HG03565 (cell line): Measurements from ENCODE around the gene GDPD3.

Experiments used
- ATAC-seq: cut with Tn5 transposase; IDR thresholded peaks from one replicate; pipeline ENCODE4 v1.9.1; 2021; ENCODE audit warnings: mild to moderate bottlenecking, moderate library complexity; ENCODE audit not compliant: unreplicated experiment

Gene GDPD3

DNA sequence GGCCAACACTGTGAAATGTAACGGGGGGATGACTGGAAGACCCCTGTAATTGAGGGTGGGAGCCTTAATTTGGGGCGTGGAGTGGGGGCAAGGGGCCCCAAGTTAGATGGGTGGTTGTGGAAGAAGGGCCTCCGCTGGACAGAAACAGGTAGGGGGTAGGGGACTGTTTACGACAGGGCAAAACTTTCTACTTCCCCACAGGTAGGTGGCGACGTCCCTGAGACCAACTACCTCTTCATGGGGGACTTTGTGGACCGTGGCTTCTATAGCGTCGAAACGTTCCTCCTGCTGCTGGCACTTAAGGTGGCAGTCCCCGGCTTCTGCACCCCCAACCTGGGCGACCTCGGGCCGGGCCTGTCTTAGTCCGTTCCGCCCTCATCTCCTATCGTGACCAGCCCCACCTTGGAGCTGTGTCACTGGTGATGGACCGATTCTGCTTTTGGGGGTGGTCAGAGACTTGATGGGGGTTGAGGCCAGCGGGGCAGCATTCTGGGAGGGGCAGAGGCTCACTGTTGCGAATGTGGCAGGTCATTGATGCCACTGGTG lies 30.7 kb downstream of the GDPD3 start:
- ATAC-seq: no peak

DNA sequence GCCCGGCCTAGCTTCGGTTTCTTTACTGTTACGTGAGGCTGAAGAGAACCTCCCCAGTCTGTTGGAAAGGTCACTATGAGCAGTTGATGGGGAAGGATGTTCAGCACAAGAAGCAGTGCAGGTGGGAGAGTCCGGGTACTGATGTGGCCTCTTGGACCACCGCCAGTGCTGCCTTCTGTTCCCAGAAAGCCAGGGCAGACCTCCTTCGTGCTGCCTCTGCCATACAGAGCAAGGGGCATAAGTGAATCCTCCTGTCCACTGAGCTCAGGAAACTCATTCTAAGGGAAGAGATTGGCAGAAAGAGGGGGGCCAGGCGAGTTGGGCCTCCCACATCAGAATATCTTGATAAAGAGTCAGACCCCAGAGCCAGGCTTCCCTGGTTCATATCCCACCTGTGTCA lies 33.9 kb downstream of the GDPD3 start:
- no peak for ATAC-seq

DNA sequence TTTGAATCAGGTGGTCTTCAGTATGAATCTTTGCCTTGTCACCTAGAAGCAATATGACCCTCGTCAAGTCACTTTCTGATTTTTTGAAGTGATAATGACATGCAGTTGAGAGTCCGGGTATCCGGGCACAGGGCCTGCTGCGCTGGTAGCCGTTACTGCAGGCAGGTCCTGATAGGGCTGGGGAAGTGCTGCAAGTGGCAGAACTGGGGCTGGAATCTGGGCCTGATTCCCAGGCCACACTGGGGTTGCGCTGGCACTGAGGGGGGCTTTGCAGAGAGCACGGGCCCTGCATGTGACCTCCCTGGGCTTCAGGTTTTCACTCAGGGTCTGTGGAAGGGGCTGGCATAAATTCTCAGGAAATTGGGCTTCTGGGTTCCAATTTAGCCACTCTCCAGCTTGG lies 34.6 kb downstream of the GDPD3 start:
- no peak for ATAC-seq

DNA sequence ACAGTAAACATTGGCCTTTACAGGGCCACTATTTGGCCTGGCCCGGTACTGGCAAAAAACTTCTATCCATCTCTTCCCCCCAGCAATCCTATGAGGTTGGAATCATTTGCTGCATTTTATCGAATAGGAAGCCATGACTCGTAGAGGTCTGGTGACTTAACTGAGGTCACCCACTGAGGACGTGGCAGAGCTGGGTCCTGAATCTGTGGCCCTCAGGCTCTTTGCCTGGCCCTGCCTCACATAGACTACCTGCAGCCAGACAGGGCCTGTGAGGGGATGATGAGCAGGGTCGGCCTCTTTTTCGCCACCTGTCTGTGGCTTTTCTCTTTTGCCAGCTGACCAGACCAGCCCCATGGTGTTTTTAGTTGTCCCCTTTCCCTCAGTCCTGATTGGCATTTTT lies 35.7 kb downstream of the GDPD3 start:
- ATAC-seq: no peak

DNA sequence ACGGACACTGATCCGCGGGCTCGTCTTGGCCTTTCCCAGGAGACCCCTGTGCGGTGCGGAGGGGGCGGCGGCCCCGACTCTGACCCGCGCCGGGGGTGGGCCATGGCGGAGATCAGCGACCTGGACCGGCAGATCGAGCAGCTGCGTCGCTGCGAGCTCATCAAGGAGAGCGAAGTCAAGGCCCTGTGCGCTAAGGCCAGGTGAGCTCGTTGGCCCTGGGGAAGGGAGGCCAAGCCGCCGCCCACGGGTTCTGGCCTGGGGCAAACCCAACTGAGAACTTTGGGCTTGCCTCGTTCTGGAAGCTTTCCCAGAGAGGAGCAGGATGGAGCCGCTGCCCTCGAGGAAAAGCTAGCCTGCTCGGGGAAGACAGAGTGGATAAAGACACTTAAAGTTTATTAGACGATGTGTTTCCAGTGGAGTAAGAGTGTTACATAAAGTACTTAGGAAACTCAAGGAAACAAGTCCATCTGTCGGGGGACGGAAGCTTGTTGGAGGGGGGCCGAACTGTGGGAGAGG lies 37.0 kb downstream of the GDPD3 start:
- no peak for ATAC-seq

DNA sequence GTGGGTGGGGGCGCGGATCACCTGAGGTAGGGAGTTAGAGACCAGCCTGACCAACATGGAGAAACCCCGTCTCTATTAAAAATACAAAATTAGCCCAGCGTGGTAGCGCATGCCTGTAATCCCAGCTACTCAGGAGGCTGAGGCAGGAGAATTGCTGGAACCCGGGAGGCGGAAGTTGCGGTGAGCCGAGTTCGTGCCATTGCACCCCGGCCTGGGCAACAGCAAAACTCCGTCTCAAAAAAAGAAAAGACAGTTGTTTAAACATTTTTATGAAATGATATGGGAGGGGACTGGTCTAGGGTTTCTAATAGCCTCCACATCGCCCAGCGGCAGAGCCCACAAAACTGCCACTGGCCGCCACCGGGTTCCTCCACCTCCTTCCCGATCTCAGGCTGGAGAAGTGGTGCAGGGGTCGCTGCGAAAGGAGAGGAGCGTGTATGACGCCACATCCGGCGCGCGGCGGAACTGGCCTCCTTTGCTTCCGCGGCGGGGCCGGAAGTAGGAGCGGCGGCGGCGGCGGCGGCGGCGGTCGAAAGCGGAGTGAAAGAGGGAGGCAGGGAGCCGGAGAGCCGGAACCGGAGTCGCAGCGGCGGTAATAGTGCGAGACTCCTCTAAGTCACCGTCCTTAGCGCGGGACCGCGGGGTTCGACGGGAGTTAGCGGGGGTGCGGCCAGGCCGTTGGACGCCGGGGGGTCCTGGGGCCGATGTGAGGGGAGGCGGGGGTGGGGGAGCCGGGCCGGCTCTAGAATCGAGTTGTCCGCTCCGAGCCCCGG lies 37.6 kb downstream of the GDPD3 start, which contains the start of gene PPP4C:
TSS of gene PPP4C (plus strand) at position 492 of the 773 bp plus-strand sequence. CDS start 384 bp downstream, outside the sequence.
- ATAC-seq: peak; percentile 57

DNA sequence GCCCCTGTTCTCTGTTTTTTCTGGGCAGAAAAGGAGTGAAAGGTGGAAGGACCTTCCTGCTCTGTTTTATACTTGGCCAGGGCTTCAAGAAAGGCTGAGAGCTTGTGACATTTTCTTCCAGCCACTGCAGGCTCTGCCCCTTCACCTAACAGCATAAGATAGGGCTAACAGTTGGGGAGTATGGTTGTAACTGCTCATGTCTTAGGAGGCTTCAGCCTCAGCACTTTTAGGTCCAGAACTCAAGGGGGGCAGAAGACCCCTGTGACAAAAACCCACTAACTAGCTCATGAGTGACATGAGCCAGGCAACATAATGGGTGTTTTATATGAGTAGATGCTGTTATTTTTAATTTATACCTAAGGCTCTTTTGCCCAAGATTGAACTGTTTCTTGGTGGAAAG lies 42.8 kb downstream of the GDPD3 start:
- ATAC-seq: no peak

DNA sequence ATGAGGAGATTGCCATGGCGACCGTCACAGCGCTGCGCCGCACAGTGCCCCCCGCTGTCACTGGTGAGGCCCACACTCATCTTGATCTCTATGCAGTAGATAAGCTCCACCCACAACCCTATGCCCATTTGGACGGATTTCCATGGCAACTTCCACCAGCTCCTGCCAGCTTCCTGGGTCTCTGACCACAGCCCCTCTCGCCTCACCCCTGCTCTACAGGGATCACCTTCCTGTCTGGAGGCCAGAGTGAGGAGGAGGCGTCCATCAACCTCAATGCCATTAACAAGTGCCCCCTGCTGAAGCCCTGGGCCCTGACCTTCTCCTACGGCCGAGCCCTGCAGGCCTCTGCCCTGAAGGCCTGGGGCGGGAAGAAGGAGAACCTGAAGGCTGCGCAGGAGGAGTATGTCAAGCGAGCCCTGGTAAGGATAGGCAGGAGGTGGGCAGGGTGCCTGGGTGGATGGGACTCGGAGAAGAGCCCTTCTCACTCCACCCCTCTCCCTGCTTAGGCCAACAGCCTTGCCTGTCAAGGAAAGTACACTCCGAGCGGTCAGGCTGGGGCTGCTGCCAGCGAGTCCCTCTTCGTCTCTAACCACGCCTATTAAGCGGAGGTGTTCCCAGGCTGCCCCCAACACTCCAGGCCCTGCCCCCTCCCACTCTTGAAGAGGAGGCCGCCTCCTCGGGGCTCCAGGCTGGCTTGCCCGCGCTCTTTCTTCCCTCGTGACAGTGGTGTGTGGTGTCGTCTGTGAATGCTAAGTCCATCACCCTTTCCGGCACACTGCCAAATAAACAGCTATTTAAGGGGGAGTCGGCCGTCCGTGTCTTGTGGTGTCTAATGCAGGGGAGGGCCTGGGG lies 43.5 kb downstream of the GDPD3 start:
- no peak for ATAC-seq

DNA sequence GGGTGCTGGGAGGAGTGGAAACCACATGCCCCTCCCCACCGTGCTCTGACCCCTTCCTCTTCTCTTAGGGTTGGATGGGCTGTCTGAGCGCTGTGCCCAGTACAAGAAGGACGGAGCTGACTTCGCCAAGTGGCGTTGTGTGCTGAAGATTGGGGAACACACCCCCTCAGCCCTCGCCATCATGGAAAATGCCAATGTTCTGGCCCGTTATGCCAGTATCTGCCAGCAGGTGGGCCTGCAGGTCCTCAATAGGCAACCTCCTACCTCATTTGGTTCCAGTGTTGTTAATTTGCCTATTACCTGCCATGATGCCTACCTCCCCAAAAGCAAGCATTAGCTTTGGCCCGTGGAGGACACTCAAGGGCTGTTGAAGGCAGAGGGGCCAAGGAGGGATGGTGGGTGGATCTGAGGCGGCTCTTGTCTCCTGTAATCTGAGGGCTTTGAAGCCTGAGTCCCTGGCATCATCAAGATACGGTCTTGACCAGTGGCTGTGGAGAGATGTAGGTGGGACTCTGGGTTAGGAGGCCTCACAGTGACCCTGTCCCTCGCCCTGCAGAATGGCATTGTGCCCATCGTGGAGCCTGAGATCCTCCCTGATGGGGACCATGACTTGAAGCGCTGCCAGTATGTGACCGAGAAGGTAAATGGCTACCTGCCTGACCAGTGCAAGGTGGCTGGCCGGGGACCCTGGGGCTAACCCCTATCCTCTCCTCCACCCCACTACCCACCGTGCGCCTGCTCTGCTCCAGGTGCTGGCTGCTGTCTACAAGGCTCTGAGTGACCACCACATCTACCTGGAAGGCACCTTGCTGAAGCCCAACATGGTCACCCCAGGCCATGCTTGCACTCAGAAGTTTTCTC lies 44.4 kb downstream of the GDPD3 start:
- no peak for ATAC-seq

DNA sequence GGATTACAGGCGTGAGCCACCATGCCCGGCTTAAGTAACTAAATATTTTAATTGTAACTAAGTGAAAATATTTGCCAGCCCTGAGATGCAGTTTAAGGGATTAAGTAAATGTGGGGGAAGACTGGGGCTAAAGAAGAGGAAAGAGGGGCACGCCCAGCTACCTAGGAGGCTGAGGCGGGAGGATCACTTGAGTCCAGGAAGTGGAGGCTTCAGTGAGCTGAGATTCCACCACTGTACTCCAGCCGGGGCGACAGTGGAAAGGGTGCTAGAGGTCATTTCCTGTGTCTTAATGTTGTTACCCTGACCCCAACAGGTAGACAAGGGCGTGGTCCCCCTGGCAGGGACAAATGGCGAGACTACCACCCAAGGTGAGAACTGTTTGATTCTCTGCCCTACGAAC lies 45.0 kb downstream of the GDPD3 start:
- no peak for ATAC-seq

DNA sequence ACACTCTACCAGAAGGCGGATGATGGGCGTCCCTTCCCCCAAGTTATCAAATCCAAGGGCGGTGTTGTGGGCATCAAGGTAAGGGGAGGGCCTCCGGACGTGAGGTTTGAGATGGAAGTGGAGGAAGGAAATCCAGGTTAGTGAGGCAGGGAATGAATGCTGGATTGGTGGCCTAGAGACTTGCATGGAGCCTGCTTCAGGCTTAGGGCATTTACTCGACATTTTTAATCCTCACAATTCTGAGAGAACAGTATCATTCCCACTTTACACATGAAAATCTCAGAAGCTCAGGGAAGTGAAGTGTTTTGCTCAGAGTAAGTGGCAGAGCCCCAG lies 45.8 kb downstream of the GDPD3 start:
- ATAC-seq: no peak

DNA sequence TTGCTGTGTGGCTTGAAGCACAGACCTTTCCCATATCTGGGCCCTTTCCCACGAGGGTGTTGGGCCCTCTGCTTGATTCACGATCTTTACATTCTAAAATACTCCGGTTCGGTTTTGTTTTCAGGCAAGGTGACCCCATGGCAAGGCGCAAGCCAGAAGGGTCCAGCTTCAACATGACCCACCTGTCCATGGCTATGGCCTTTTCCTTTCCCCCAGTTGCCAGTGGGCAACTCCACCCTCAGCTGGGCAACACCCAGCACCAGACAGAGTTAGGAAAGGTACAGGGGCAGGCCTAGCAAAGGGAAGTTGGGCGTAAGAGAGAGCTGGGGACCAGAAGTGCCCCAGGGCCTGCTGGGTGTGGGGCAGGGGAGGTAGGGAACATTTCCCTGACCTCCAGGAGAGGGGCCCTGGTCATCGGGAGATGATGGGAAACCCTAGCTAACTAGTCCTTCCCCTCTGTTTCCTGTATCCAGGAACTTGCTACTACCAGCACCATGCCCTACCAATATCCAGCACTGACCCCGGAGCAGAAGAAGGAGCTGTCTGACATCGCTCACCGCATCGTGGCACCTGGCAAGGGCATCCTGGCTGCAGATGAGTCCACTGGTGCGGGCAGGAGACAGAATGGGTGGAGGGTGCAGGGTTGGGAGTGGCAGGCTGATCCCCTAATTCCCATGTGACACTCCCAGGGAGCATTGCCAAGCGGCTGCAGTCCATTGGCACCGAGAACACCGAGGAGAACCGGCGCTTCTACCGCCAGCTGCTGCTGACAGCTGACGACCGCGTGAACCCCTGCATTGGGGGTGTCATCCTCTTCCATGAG lies 46.4 kb downstream of the GDPD3 start:
- no peak for ATAC-seq

DNA sequence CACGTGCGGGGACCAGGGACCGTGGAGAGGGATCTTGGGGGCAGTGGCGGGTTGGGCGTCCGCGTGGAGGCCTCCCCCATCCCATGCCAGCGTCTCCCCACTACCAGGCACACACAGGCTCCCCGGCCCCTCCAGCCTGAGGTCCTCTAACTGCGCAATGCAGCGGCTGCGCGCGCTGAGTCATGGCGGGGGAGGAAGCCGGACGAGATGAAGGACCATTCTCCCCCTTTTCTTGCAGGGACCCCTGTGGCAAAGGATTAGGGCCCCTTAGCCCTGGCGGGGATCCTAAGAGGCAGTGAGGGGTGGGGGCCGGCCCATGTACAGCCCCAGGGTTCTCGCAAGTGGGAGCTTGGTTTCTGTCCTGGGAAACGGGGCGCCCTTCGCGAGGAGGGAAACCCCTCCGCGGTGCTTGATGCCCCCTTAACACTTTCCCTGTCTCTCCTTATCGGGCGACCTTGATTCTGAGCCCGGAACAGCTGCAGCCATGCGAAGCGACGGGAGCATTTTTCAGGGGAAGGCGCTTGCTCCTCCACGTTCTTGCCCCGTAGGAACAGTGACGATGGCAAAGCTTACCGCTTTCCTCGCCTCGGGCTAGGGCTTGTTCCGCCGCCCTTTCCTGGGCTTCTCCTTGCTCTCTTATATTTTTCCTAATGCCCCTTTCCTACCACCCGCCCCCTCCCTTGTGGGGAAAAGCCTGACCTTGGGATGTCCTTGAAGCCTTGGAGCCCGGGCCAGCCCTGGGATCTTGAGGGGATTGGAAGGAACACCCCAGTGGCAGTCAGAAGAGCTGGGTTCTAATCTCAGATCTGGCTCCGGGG lies 47.2 kb downstream of the GDPD3 start:
- ATAC-seq: no peak

DNA sequence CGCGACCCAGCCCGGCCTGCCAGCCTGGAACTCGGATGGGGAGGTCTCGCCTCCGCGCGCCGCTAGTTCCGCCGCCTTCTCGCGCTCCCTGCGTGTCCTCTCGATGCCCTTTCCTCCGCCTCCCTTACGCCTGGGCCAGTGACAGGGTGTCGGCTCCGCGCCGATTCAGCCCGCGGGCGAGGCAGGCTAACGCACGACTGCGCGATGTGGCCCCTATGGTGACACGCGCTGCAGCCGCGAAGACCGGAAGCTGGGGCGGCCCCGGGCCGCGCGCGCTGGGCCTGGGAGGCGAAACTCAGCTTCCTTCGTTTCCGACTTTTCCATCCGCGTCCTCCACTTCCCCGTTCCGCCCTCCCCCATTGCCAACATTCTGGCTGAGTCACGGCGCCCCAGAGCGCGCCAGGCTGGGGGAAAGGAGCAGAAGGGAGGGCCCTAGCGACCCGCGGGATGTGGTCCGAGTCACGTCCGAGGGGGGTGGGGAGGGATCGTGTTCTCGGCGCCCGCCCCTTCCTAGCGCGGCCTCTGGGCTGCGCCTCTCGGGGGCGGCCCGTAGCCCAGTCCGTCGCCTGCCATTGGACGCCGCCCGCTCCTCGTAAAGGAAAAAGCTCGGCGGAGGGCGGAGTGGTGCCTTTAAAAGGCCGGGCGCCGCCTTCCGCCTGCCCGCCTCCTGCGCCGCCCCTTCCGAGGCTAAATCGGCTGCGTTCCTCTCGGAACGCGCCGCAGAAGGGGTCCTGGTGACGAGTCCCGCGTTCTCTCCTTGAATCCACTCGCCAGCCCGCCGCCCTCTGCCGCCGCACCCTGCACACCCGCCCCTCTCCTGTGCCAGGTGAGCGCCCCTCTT lies 48.0 kb downstream of the GDPD3 start, which contains the start of gene ALDOA:
TSS of gene ALDOA (plus strand) at position 659 of the 841 bp plus-strand sequence. CDS start 1,138 bp downstream, outside the sequence.
- peak; percentile 60 for ATAC-seq

DNA sequence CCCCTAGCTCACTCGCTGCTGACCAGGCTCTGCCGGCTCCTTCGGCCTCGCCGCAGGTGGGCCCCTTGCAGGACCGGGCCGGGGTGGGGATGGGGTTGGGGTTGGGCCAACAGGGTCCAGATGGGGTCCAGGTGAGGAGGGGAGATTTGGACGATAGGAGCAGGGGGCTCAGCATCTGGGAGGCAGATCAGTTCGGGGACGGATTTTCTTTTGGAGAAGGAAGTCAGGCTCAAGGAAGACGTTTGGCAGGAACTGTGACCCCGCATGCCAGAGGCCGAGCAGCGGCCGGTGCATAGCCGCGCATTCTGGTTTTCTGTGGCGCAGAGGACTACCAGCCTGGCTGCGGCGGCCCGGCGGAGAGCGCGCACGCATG lies 48.6 kb downstream of the GDPD3 start:
- ATAC-seq: no peak

DNA sequence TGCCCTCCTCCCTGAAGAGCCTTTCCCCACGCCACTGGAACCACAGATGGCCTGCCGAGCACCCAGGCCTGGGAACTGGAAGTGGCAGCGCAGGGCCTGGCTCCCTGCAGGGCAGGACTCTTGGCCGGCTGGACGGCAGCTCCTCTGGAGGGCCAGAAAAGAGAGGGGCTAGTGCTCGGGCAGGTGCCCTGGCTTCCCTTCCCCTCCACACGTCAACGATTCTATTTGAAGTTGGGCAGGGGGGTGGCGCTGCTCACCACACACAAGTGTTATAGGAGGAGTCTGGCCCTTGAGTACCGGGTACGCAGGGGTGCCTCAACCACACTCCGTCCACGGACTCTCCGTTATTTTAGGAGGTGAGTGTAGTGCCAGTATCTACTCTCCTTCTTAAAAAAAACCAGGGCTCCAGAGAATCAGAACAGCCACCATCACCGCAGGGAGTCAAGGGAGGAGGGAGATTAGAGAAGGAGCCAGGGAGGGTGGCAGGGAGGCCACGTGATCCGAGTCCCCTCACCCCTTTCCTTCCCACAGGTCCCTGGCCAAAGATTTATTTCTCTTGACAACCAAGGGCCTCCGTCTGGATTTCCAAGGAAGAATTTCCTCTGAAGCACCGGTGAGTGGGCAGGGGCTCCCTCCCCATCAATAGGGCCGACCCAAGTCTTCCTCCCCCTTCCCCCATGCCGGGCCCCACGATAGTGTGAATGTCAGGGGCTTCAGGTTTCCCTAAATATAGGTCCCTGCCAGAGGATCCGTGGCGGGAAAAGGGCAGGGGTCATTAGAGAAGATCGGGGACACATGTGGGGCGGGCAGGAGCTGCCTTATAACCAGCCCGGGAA lies 49.2 kb downstream of the GDPD3 start:
- ATAC-seq: no peak

DNA sequence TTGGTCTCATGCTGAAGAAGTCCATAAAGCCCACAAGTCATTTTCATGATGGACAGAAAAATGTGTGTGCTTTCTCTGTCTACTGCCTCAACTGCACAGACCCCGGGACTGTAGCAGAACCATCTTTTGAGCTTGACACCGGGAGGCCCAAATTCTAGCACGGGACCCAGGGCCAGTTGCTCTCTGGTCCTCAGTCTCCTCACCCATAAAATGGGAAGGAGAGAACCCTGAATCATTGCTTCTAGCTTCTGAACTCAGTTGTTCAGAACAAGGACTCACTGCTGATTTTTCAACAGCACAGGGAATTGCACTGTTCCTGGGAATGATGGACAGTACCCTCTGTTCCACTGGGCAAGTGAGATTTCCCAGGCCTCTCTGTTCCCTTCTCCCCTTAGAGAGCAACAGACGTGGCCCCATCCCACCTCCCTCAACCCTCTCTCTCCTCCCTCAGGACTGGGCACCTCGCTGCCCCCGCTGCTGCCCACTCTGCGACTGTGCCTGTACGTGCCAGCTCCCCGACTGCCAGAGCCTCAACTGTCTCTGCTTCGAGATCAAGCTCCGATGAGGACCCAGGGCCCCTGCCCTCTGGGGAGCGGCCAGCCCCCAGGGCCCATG lies 50.0 kb downstream of the GDPD3 start:
- no peak for ATAC-seq
